Measurements from ENCODE around the gene TRPM6. TPM values are rescaled to one million over a fixed set of nuclear protein-coding genes. Genes with fewer than 3 reads are reported as not detected.

The TRPM6 gene
- total RNA-seq, 1 donor from 2014 or later, result 3.5 TPM

Other genes starting within 250 kb of the TRPM6 start
- gene C9orf40, start 65.0 kb upstream of the TRPM6 start, total RNA-seq, result 7.8 TPM
- gene CARNMT1, start 140.4 kb upstream of the TRPM6 start, total RNA-seq, result 13.6 TPM
- 30.7 TPM for gene NMRK1, start 200.2 kb upstream of the TRPM6 start, total RNA-seq
- gene OSTF1, start 200.6 kb upstream of the TRPM6 start, total RNA-seq, result 57.6 TPM

Measured in sciatic nerve (tissue), 1 donor.